Activated CD4-positive, alpha-beta memory T cell treated with anti-CD3 and anti-CD28 coated beads for 36 hours (primary cell): Measurements from ENCODE around the gene TRIM54. TPM values are rescaled to one million over a fixed set of nuclear protein-coding genes. Genes with fewer than 3 reads are reported as not detected.

Experiments
- CTCF ChIA-PET: fragments of 350-600 bp; sonication (Branson Sonifier 250); formaldehyde crosslinking; loops from one replicate; lab custom pipeline; 2021; ENCODE audit warnings: antibody characterized with exemption, inconsistent platforms; lab: Charles Lee
- POLR2A ChIA-PET: fragments of 350-600 bp; sonication (Branson Sonifier 250); formaldehyde crosslinking; loops from one replicate; lab custom pipeline; 2021; ENCODE audit warnings: antibody characterized with exemption; lab: Charles Lee
- DNase-seq: peaks from one replicate; pipeline ENCODE4 v3.0.0-alpha.2; 2020
- H3K27ac Mint-ChIP-seq: one replicate; pipeline ENCODE4 v1.8.0; 2021; ENCODE audit warnings: mixed read lengths
- H3K27me3 Mint-ChIP-seq: one replicate; pipeline ENCODE4 v1.8.0; 2021; ENCODE audit warnings: mixed read lengths
- H3K36me3 Mint-ChIP-seq: one replicate; pipeline ENCODE4 v1.8.0; 2021; ENCODE audit warnings: mixed read lengths
- H3K4me1 Mint-ChIP-seq: one replicate; pipeline ENCODE4 v1.8.0; 2021; ENCODE audit warnings: low read depth, mixed read lengths
- H3K4me3 Mint-ChIP-seq: one replicate; pipeline ENCODE4 v1.8.0; 2021; ENCODE audit warnings: mild to moderate bottlenecking, mixed read lengths
- H3K9me3 Mint-ChIP-seq: one replicate; pipeline ENCODE4 v1.8.0; 2021; ENCODE audit warnings: mixed read lengths
- intact Hi-C: fragments of 100-400 bp; cut with micrococcal nuclease; formaldehyde crosslinking; loops from one replicate; pipeline ENCODE4 v1.15.1; 2023
- total RNA-seq, 2 experiments: library from RNA; stranded (reverse); gene quantifications; one replicate each; pipeline ENCODE4 v1.2.3, GENCODE V29; 2021

Gene TRIM54
- total RNA-seq, 2 experiments from 2014 or later: not detected

GRCh38 chr2:27320958-27321543 lies 38.8 kb downstream of the TRIM54 start:
- no peak overlapping the region for H3K27ac Mint-ChIP-seq
- POLR2A ChIA-PET: interaction anchor here (1.3 to 2.4 kb wide), 2 partner anchors 10 to 18 kb away, joined by 3 to 10 read pairs; no protein-coding TSS in a partner anchor

GRCh38 chr2:27322301-27322765 lies 40.1 kb downstream of the TRIM54 start:
- DNase-seq: peak; percentile 24
- Mint-ChIP-seq H3K27ac (peak overlapping the region; percentile 88), H3K4me1 (peaks cover 18% of the 10 kb centered on the region), H3K27me3 (no peaks in the 10 kb centered on the region), H3K36me3 (peaks cover 11% of the 10 kb centered on the region), H3K9me3 (no peaks in the 10 kb centered on the region), H3K4me3 (peak overlapping the region; percentile 93)
- intact Hi-C loops: loop anchor here (1.0 kb wide), 1 partner anchor 167 kb away; the partner anchor contains the start of gene IFT172
- ChIA-PET POLR2A (interaction anchor here (1.0 to 2.4 kb wide), 3 partner anchors 17 to 34 kb away, joined by 3 to 11 read pairs (median 10); partner anchors contain the start of gene GTF3C2), CTCF (interaction anchor here (0.6 to 2.7 kb wide), 7 partner anchors 19 to 362 kb away, joined by 3 to 18 read pairs (median 4); partner anchors contain the start of gene EIF2B4)

More at GRCh38 chr2:27320958-27321543, 38.8 kb downstream of the TRIM54 start:
- Mint-ChIP-seq H3K4me1 (peaks cover 18% of the 10 kb centered on the region), H3K36me3 (peaks cover 4% of the 10 kb centered on the region), H3K4me3 (no peak overlapping the region), H3K27me3 (no peaks in the 10 kb centered on the region), H3K9me3 (no peaks in the 10 kb centered on the region)
- DNase-seq: no peak
- intact Hi-C loops: no loop called here
- CTCF ChIA-PET: interaction anchor here (2.2 to 4.6 kb wide), 2 partner anchors 18 to 41 kb away, joined by 7 to 32 read pairs; no protein-coding TSS in a partner anchor

- Mint-ChIP-seq H3K4me3 (peak within 1 kb of the TSS; percentile 93), H3K4me1 (peaks cover 18% of the 10 kb centered on the region), H3K9me3 (no peaks in the 10 kb centered on the region), H3K27ac (peak within 1 kb of the TSS; percentile 88), H3K36me3 (peaks cover 12% of the 10 kb centered on the region), H3K27me3 (no peaks in the 10 kb centered on the region)
- POLR2A ChIA-PET: interaction anchor here (0.5 to 2.4 kb wide), 6 partner anchors 18 to 375 kb away, joined by 3 to 11 read pairs (median 4); partner anchors contain the start of genes GTF3C2 and ZNF513
- CTCF ChIA-PET: interaction anchor here (0.8 to 2.7 kb wide), 7 partner anchors 20 to 361 kb away, joined by 3 to 18 read pairs (median 5); partner anchors contain the start of gene EIF2B4
- intact Hi-C loops: loop anchor here (1.0 kb wide), 5 partner anchors 33 to 166 kb away; partner anchors contain the start of genes EIF2B4, GTF3C2, IFT172 and PPM1G
- DNase-seq: peak; percentile 94
Measured at GRCh38 chr2:27322766-27323595, 40.8 kb downstream of the TRIM54 start, which contains the start of gene MPV17. Gene MPV17 (minus strand): TSS chr2:27323097. CDS start chr2:27322517, 580 bp downstream.

- POLR2A ChIA-PET: interaction anchor here (0.5 to 2.3 kb wide), 5 partner anchors 18 to 374 kb away, joined by 3 to 11 read pairs (median 3); partner anchors contain the start of genes GTF3C2 and ZNF513
- Mint-ChIP-seq H3K4me3 (peak overlapping the region; percentile 93), H3K4me1 (peaks cover 18% of the 10 kb centered on the region), H3K27me3 (no peaks in the 10 kb centered on the region), H3K9me3 (no peaks in the 10 kb centered on the region), H3K36me3 (peaks cover 20% of the 10 kb centered on the region), H3K27ac (peak overlapping the region; percentile 88)
- CTCF ChIA-PET: interaction anchor here (0.8 to 2.7 kb wide), 4 partner anchors 21 to 360 kb away, joined by 3 to 18 read pairs (median 5); no protein-coding TSS in a partner anchor
- intact Hi-C loops: loop anchor here (1.0 kb wide), 4 partner anchors 33 to 107 kb away; partner anchors contain the start of genes EIF2B4, GTF3C2, PPM1G and SNX17
- no peak for DNase-seq
Measured at GRCh38 chr2:27323596-27324285, 41.5 kb downstream of the TRIM54 start.

GRCh38 chr2:27324720-27325119 lies 42.5 kb downstream of the TRIM54 start:
- Mint-ChIP-seq H3K27me3 (no peaks in the 10 kb centered on the region), H3K36me3 (peaks cover 23% of the 10 kb centered on the region), H3K4me3 (no peak overlapping the region), H3K9me3 (no peaks in the 10 kb centered on the region), H3K4me1 (peaks cover 18% of the 10 kb centered on the region), H3K27ac (no peak overlapping the region)
- intact Hi-C loops: no loop called here
- ChIA-PET CTCF (no interaction called here), POLR2A (no interaction called here)
- no peak for DNase-seq

- Mint-ChIP-seq H3K4me3 (no peak overlapping the region), H3K36me3 (peaks cover 13% of the 10 kb centered on the region), H3K27me3 (no peaks in the 10 kb centered on the region), H3K4me1 (no peaks in the 10 kb centered on the region), H3K9me3 (no peaks in the 10 kb centered on the region), H3K27ac (no peak overlapping the region)
- ChIA-PET CTCF (no interaction called here), POLR2A (no interaction called here)
- DNase-seq: no peak
- intact Hi-C loops: no loop called here
Measured at GRCh38 chr2:27335311-27335710, 53.1 kb downstream of the TRIM54 start.

- CTCF ChIA-PET: interaction anchor here (2.3 kb wide), 1 partner anchor 33 kb away, joined by 8 read pairs; no protein-coding TSS in a partner anchor
- intact Hi-C loops: no loop called here
- H3K36me3 Mint-ChIP-seq: peaks cover 17% of the 10 kb centered on the region
- H3K4me1 Mint-ChIP-seq: no peaks in the 10 kb centered on the region
- POLR2A ChIA-PET: no interaction called here
- no peak for DNase-seq
- no peaks in the 10 kb centered on the region for H3K9me3 Mint-ChIP-seq
- H3K4me3 Mint-ChIP-seq: no peak overlapping the region
- no peak overlapping the region for H3K27ac Mint-ChIP-seq
- H3K27me3 Mint-ChIP-seq: no peaks in the 10 kb centered on the region
Measured at GRCh38 chr2:27336173-27336572, 53.9 kb downstream of the TRIM54 start.

- Mint-ChIP-seq H3K27ac (no peak overlapping the region), H3K4me1 (peaks cover 26% of the 10 kb centered on the region), H3K27me3 (no peaks in the 10 kb centered on the region), H3K36me3 (peaks cover 7% of the 10 kb centered on the region), H3K9me3 (no peaks in the 10 kb centered on the region), H3K4me3 (no peak overlapping the region)
- CTCF ChIA-PET: no interaction called here
- no peak for DNase-seq
- POLR2A ChIA-PET: interaction anchor here (1.4 kb wide), 1 partner anchor 9 kb away, joined by 3 read pairs; no protein-coding TSS in a partner anchor
- intact Hi-C loops: no loop called here
Measured at GRCh38 chr2:27347641-27348040, 65.4 kb downstream of the TRIM54 start.

GRCh38 chr2:27350106-27350693 lies 68.0 kb downstream of the TRIM54 start:
- DNase-seq: no peak

GRCh38 chr2:27351802-27352598 lies 69.8 kb downstream of the TRIM54 start:
- Mint-ChIP-seq H3K4me1 (peaks cover 50% of the 10 kb centered on the region), H3K27ac (peak overlapping the region; percentile 4), H3K36me3 (peaks cover 8% of the 10 kb centered on the region), H3K27me3 (no peaks in the 10 kb centered on the region), H3K9me3 (no peaks in the 10 kb centered on the region), H3K4me3 (no peak overlapping the region)
- DNase-seq: no peak
- ChIA-PET CTCF (interaction anchor here (0.7 to 1.5 kb wide), 5 partner anchors 17 to 331 kb away, joined by 3 to 8 read pairs (median 3); no protein-coding TSS in a partner anchor), POLR2A (interaction anchor here (1.2 to 1.5 kb wide), 2 partner anchors 17 to 19 kb away, joined by 4 to 5 read pairs; partner anchors contain the start of gene SNX17)
- intact Hi-C loops: no loop called here

More at GRCh38 chr2:27350106-27350693, 68.0 kb downstream of the TRIM54 start:
- POLR2A ChIA-PET: interaction anchor here (0.9 to 1.1 kb wide), 2 partner anchors 19 to 58 kb away, joined by 3 read pairs; partner anchors contain the start of gene EIF2B4
- Mint-ChIP-seq H3K4me3 (no peak overlapping the region), H3K9me3 (no peaks in the 10 kb centered on the region), H3K4me1 (peaks cover 42% of the 10 kb centered on the region), H3K36me3 (peaks cover 2% of the 10 kb centered on the region), H3K27me3 (no peaks in the 10 kb centered on the region), H3K27ac (no peak overlapping the region)
- CTCF ChIA-PET: interaction anchor here (0.8 to 1.6 kb wide), 4 partner anchors 17 to 504 kb away, joined by 3 to 5 read pairs (median 4); no protein-coding TSS in a partner anchor
- intact Hi-C loops: no loop called here
